ENCODE measurements around the gene ATG10.
"Not testable (repeated sequence)": the region's sequence is repeated elsewhere in the genome, so short reads cannot be mapped to it uniquely, and the experiment has no call there.

The ATG10 gene

GRCh38 chr5:82222597-82223574 is 251.1 kb downstream of the ATG10 start:
- no peak for DNase-seq (ENCODE audit: low read depth in 2 of 2)

- DNase-seq (ENCODE audit: low read depth in 2 of 2): peak; percentile 25 to 33
Measured at GRCh38 chr5:82225525-82226172, 253.8 kb downstream of the ATG10 start.

- DNase-seq (ENCODE audit: low read depth in 2 of 2): no peak
Measured at GRCh38 chr5:82234885-82235284, 263.1 kb downstream of the ATG10 start.

GRCh38 chr5:82244151-82244550 is 272.3 kb downstream of the ATG10 start:
- DNase-seq (ENCODE audit: low read depth in 2 of 2): no peak

- no peak for DNase-seq (ENCODE audit: low read depth in 2 of 2)
Measured at GRCh38 chr5:82244854-82245635, 273.2 kb downstream of the ATG10 start.

GRCh38 chr5:82246960-82247574 is 275.2 kb downstream of the ATG10 start:
- no peak for DNase-seq (ENCODE audit: low read depth in 2 of 2)

GRCh38 chr5:82252744-82253143 is 280.9 kb downstream of the ATG10 start:
- no peak for DNase-seq (ENCODE audit: low read depth in 2 of 2)

- DNase-seq (ENCODE audit: low read depth in 2 of 2): no peak
Measured at GRCh38 chr5:82255844-82256243, 284.0 kb downstream of the ATG10 start.

- DNase-seq (ENCODE audit: low read depth in 2 of 2): no peak
Measured at GRCh38 chr5:82257247-82257646, 285.4 kb downstream of the ATG10 start.

GRCh38 chr5:82257729-82258128 is 285.9 kb downstream of the ATG10 start:
- DNase-seq (ENCODE audit: low read depth in 2 of 2): no peak

GRCh38 chr5:82259172-82259800 is 287.5 kb downstream of the ATG10 start:
- no peak for DNase-seq (ENCODE audit: low read depth in 2 of 2)

GRCh38 chr5:82265047-82265446 is 293.2 kb downstream of the ATG10 start:
- no peak for DNase-seq (ENCODE audit: low read depth in 2 of 2)

GRCh38 chr5:82267297-82267933 is 295.6 kb downstream of the ATG10 start:
- not testable (repeated sequence) for DNase-seq (ENCODE audit: low read depth in 2 of 2)

GRCh38 chr5:82269363-82269762 is 297.5 kb downstream of the ATG10 start:
- not testable (repeated sequence) for DNase-seq (ENCODE audit: low read depth in 2 of 2)

GRCh38 chr5:82272571-82273356 is 300.9 kb downstream of the ATG10 start:
- not testable (repeated sequence) for DNase-seq (ENCODE audit: low read depth in 2 of 2)

- DNase-seq (ENCODE audit: low read depth in 2 of 2): not testable (repeated sequence)
Measured at GRCh38 chr5:82273426-82273825, 301.6 kb downstream of the ATG10 start.

- DNase-seq (ENCODE audit: low read depth in 2 of 2): no peak
Measured at GRCh38 chr5:82274343-82275211, 302.8 kb downstream of the ATG10 start.

- DNase-seq (ENCODE audit: low read depth in 2 of 2): no peak
Measured at GRCh38 chr5:82275216-82275664, 303.4 kb downstream of the ATG10 start.

Data from stimulated activated CD4-positive, alpha-beta T cell treated with anti-CD3 and anti-CD28 coated beads, Interleukin-1b, Interleukin-23, amount 100 ng/mL, for 1 hour (primary cell).